Stomach (tissue), 4 donors: ENCODE measurements around the gene SIM2.

ENCODE experiments used
- CTCF ChIP-seq, 7 experiments: fragments of 450-650 bp in 4 of 7; fragments of 200-600 bp in 3 of 7; sonication (generic) in 3 of 7; IDR thresholded peaks; one replicate each; pipeline ENCODE4 v1.5.1; 2016 to 2019; ENCODE audit warnings: antibody characterized with exemption in 7 of 7, control low read depth in 2 of 7, mild to moderate bottlenecking in 1 of 7
- EP300 ChIP-seq: sonication (generic); formaldehyde crosslinking; IDR thresholded peaks from one replicate; pipeline ENCODE4 v1.6.1; 2017; ENCODE audit warnings: antibody characterized with exemption
- POLR2A ChIP-seq, 4 donors: fragments of 450-650 bp; IDR thresholded peaks; one replicate each; pipeline ENCODE4 v1.6.1; 2016; ENCODE audit warnings: antibody characterized with exemption in 4 of 4, control low read depth in 2 of 4, mild to moderate bottlenecking in 1 of 4, moderate library complexity in 1 of 4
- POLR2AphosphoS5 ChIP-seq, 3 donors: sonication (generic); formaldehyde crosslinking; IDR thresholded peaks; one replicate each; pipeline ENCODE4 v1.6.1; 2016; ENCODE audit warnings: antibody characterized with exemption in 3 of 3

DNA sequence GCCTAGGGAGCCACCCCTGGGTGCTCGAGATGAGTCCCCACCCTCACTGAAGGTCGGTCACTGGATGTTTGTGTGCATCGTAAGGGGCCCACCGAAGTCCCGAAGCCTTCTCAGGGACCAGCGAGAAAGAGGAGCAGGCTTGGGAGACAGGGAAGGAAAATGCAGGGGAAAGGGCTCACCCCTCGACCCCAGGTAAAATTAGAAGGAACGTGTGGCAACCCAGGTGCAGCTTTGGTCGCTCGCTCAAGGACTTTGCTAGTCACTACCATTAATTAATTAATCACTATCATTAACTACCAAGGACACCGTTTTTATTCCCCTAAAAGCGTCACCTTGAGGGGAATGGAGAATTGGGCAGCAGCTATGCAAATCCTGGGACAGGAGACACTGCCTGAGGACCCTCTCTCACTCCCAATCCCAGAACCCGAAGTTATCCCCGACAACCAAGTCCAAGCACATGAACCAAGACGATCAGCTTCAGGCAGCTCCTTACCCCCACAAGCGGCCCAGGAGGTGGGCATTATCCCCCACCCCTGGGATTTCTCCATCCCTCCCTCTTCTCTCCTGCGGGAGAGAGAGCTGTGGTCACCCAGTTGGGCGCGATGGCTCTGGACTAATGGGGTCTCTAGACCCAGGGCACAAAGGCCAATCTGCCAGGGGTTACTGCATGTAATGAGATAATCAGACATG lies 4.2 kb upstream of the SIM2 start:
- no peak for TF ChIP-seq CTCF (IDR thresholded peaks at IDR 0.05)
- no peak for TF ChIP-seq EP300
- TF ChIP-seq POLR2A (IDR thresholded peaks at IDR 0.05): no peak
- TF ChIP-seq POLR2AphosphoS5 (IDR thresholded peaks at IDR 0.05): no peak
